Endothelial cell of umbilical vein (primary cell): Measurements from ENCODE around the gene DEK. TPM values are rescaled to one million over a fixed set of nuclear protein-coding genes. Genes with fewer than 3 reads are reported as not detected.

Experiments
- BruUV-seq: library from RNA; stranded (reverse); fragments of 400-500 nt; replicated peaks from 2 replicates; lab custom pipeline; 2021; lab: Mats Ljungman, UMichigan
- CTCF ChIA-PET: fragments of 300-600, 350-600 bp; sonication (Branson Sonifier 250); formaldehyde crosslinking; loops from one replicate; lab custom pipeline; 2021; ENCODE audit warnings: antibody characterized with exemption, inconsistent platforms; lab: Charles Lee
- POLR2A ChIA-PET: fragments of 300-600, 350-600 bp; sonication (Branson Sonifier 250); formaldehyde crosslinking; loops from one replicate; lab custom pipeline; 2021; ENCODE audit warnings: antibody characterized with exemption, inconsistent platforms; lab: Charles Lee
- DNase-seq: peaks from one replicate; pipeline ENCODE4 v3.0.0-alpha.2; 2011; ENCODE audit warnings: low read depth, low spot score
- FAIRE-seq: peaks from 2 replicates; lab custom pipeline; 2011; peaks lifted over from hg19 to GRCh38; lab: Jason Lieb, UNC
- H2AFZ ChIP-seq: 2 replicates; pipeline ENCODE4 v1.6.0; 2012; ENCODE audit warnings: low read depth, low read length, control low read depth, inconsistent platforms
- H3K27ac ChIP-seq: 2 replicates; pipeline ENCODE4 v1.5.1; 2011; ENCODE audit warnings: low read depth, mild to moderate bottlenecking, control low read depth, low read length, moderate library complexity; ENCODE audit not compliant: insufficient read depth
- H3K27me3 ChIP-seq, 2 experiments: 2 replicates each; pipeline versions ENCODE4 v1.6.0 to v1.6.1; 2011; ENCODE audit warnings: low read length in 2 of 2, mixed read lengths in 1 of 2; ENCODE audit not compliant: control insufficient read depth in 2 of 2, insufficient read depth in 2 of 2
- H3K36me3 ChIP-seq, 2 experiments: 2 replicates in 1 of 2; 3 replicates in 1 of 2; pipeline ENCODE4 v1.5.1; 2011; ENCODE audit warnings: low read length in 2 of 2, mild to moderate bottlenecking in 1 of 2, moderate library complexity in 1 of 2; ENCODE audit not compliant: control insufficient read depth in 2 of 2, insufficient read depth in 2 of 2; ENCODE audit errors: extremely low read depth in 1 of 2
- H3K4me1 ChIP-seq: 3 replicates; pipeline ENCODE4 v1.5.1; 2011; ENCODE audit warnings: mild to moderate bottlenecking, low read length; ENCODE audit not compliant: control insufficient read depth, insufficient read depth; ENCODE audit errors: extremely low read depth
- H3K4me2 ChIP-seq: 2 replicates; pipeline ENCODE4 v1.6.1; 2011; ENCODE audit warnings: low read length, control low read depth, mixed read lengths; ENCODE audit not compliant: insufficient read depth
- H3K4me3 ChIP-seq, 3 experiments: fragments of 200-600 bp in 1 of 3; sonication (generic), shearing (Covaris generic) in 1 of 3; replicated peaks in 1 of 3; 2 replicates each; pipeline ENCODE4 v1.5.1; 2011 to 2016; ENCODE audit warnings: control low read depth in 3 of 3, low read length in 3 of 3, mild to moderate bottlenecking in 2 of 3, inconsistent platforms in 1 of 3, low read depth in 1 of 3, moderate library complexity in 1 of 3; ENCODE audit not compliant: insufficient read depth in 1 of 3
- H3K79me2 ChIP-seq: 2 replicates; pipeline ENCODE4 v1.6.0; 2012; ENCODE audit warnings: low read length, inconsistent platforms; ENCODE audit not compliant: control insufficient read depth, insufficient read depth
- H3K9ac ChIP-seq: replicated peaks from 2 replicates; pipeline ENCODE3; 2011; ENCODE audit warnings: low read length, control low read depth; ENCODE audit not compliant: insufficient read depth; ENCODE audit errors: extremely low read depth
- H3K9me1 ChIP-seq: replicated peaks from 3 replicates; pipeline ENCODE4 v1.6.0; 2011; ENCODE audit warnings: mild to moderate bottlenecking, low read length; ENCODE audit not compliant: control insufficient read depth, insufficient read depth; ENCODE audit errors: extremely low read depth
- H3K9me3 ChIP-seq: replicated peaks from 2 replicates; pipeline ENCODE4 v1.5.1; 2012; ENCODE audit warnings: low read length, inconsistent platforms; ENCODE audit not compliant: control insufficient read depth, insufficient read depth
- H4K20me1 ChIP-seq: replicated peaks from 2 replicates; pipeline ENCODE3; 2011; ENCODE audit warnings: mild to moderate bottlenecking, low read length; ENCODE audit not compliant: control insufficient read depth, insufficient read depth; ENCODE audit errors: extremely low read depth
- EZH2 ChIP-seq: IDR thresholded peaks from 2 replicates; pipeline ENCODE4 v1.6.1; 2012; ENCODE audit warnings: borderline replicate concordance, low read depth, mild to moderate bottlenecking, moderate library complexity, low read length, inconsistent platforms; ENCODE audit not compliant: severe bottlenecking
- FOS ChIP-seq: IDR thresholded peaks from 2 replicates; pipeline ENCODE4 v1.6.1; 2011; ENCODE audit warnings: mild to moderate bottlenecking, low read length, moderate library complexity, borderline replicate concordance; ENCODE audit not compliant: insufficient read depth
- GATA2 ChIP-seq: IDR thresholded peaks from 2 replicates; pipeline ENCODE4 v1.7.0; 2011; ENCODE audit warnings: low read depth, mild to moderate bottlenecking, moderate library complexity, mixed read lengths, low read length; ENCODE audit not compliant: insufficient read length, insufficient read depth
- JUN ChIP-seq: IDR thresholded peaks from 2 replicates; pipeline ENCODE4 v1.6.1; 2011; ENCODE audit warnings: borderline replicate concordance, low read depth; ENCODE audit not compliant: insufficient read length, insufficient read depth
- POLR2A ChIP-seq: IDR thresholded peaks from 2 replicates; pipeline ENCODE4 v1.6.1; 2012; ENCODE audit warnings: low read depth, mild to moderate bottlenecking, control low read depth, low read length
- POLR2AphosphoS5 ChIP-seq: IDR thresholded peaks from 2 replicates; pipeline ENCODE4 v1.6.1; 2012; ENCODE audit warnings: low read depth, mild to moderate bottlenecking, control low read depth, low read length, moderate library complexity; ENCODE audit not compliant: insufficient read depth
- dilution Hi-C: fragments of 300-500 bp; cut with MboI; formaldehyde crosslinking; loops from one replicate; pipeline ENCODE4 v1.15.0; 2019; ENCODE audit warnings: low sequenced_read_pairs; ENCODE audit not compliant: extremely low pct_ligation_motif_present
- intact Hi-C: fragments of 100-400 bp; cut with micrococcal nuclease; formaldehyde crosslinking; loops from one replicate; pipeline ENCODE4 v1.10.0; 2022
- polyA plus RNA-seq, 4 experiments: library from polyadenylated mRNA; depleted of rRNA in 3 of 4; stranded (reverse) in 3 of 4; unstranded in 1 of 4; fragments of >200 nt; gene quantifications; 2 replicates each; pipeline versions ENCODE4 v1.2.1 to v1.2.3, GENCODE V29; 2011 to 2012; ENCODE audit warnings: missing spikeins in 1 of 4
- total RNA-seq: library from RNA; stranded (reverse); gene quantifications from 2 replicates; pipeline ENCODE4 v1.2.3, GENCODE V29; 2021
- TF ChIP-seq, protein P1 (sequence below), 2 donors: IDR thresholded peaks; 1 replicate in 1 of 2; 2 replicates in 1 of 2; pipeline ENCODE4 v1.5.1; 2011; ENCODE audit warnings: low read length in 2 of 2, mild to moderate bottlenecking in 2 of 2, moderate library complexity in 2 of 2, control low read depth in 1 of 2, inconsistent platforms in 1 of 2, low read depth in 1 of 2; ENCODE audit not compliant: insufficient read depth in 1 of 2; ENCODE audit errors: extremely low read depth in 1 of 2

Gene DEK
- total and polyA plus RNA-seq, 2 donors (not counting 3 experiments of a cell fraction or from before 2014, with no cell fraction given), result 19.0 to 120 TPM

DNA sequence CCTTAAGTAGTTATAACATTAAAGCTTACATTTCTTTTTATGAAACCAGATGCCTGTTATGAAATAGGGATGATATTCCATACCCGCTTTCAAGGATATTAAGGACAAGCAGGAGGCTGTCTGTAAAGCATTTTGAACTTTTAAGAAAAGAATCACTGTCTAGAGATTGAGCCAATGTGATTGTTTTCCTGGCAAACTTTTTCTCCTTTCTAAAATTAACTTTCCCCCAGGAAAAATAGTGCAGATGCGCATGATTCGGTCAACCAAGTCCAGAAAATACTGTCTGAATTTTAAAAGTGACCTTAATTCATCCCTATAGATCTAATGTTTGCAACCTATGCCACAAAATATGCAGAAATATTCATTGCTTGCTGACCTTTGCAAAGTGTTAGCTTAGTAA, 15.1 kb upstream of the DEK start:
- H3K9me1 ChIP-seq, result no peaks in the 10 kb centered on the region
- FAIRE-seq (no peak), DNase-seq (no peak)
- H3K4me1 ChIP-seq, result no peaks in the 10 kb centered on the region
- H3K27me3 ChIP-seq, result peaks cover 33 to 45% of the 10 kb centered on the region in 2 experiments
- intact Hi-C loops (no loop called here), dilution Hi-C loops (no loop called here)
- H2AFZ ChIP-seq, result no peak overlapping the region
- no peaks in the 10 kb centered on the region for H3K9me3 ChIP-seq
- no peaks in the 10 kb centered on the region for H3K36me3 ChIP-seq
- TF ChIP-seq JUN (no peak), POLR2A (no peak), GATA2 (no peak), POLR2AphosphoS5 (no peak), EZH2 (no peak), FOS (no peak)
- TF ChIP-seq, protein P1, sequence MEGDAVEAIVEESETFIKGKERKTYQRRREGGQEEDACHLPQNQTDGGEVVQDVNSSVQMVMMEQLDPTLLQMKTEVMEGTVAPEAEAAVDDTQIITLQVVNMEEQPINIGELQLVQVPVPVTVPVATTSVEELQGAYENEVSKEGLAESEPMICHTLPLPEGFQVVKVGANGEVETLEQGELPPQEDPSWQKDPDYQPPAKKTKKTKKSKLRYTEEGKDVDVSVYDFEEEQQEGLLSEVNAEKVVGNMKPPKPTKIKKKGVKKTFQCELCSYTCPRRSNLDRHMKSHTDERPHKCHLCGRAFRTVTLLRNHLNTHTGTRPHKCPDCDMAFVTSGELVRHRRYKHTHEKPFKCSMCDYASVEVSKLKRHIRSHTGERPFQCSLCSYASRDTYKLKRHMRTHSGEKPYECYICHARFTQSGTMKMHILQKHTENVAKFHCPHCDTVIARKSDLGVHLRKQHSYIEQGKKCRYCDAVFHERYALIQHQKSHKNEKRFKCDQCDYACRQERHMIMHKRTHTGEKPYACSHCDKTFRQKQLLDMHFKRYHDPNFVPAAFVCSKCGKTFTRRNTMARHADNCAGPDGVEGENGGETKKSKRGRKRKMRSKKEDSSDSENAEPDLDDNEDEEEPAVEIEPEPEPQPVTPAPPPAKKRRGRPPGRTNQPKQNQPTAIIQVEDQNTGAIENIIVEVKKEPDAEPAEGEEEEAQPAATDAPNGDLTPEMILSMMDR (IDR thresholded peaks at IDR 0.05; ENCODE audit: extremely low read depth in 1 of 2, insufficient read depth in 1 of 2, low read depth in 1 of 2, low read length in 2 of 2), result no peak
- no peak overlapping the region for H3K4me2 ChIP-seq
- H3K4me3 ChIP-seq, result no peak overlapping the region
- H3K79me2 ChIP-seq, result no peaks in the 10 kb centered on the region
- CTCF ChIA-PET, result interaction anchor here (1.4 kb wide), 1 partner anchor 228 kb away, joined by 3 read pairs; no protein-coding TSS in a partner anchor
- H4K20me1 ChIP-seq, result no peaks in the 10 kb centered on the region
- POLR2A ChIA-PET, result no interaction called here
- no peak overlapping the region for H3K27ac ChIP-seq
- no peak overlapping the region for H3K9ac ChIP-seq
- BruUV-seq, result no TSS peak
